Esophagus muscularis mucosa (tissue), 4 donors: ENCODE measurements around the gene PHACTR3. TPM values are rescaled to one million over a fixed set of nuclear protein-coding genes. Genes with fewer than 3 reads are reported as not detected.

ENCODE experiments used
- DNase-seq: peaks from one replicate; pipeline ENCODE4 v3.0.0-alpha.2; 2017; ENCODE audit errors: extremely low spot score
- H3K27ac ChIP-seq, 4 donors: fragments of 200-600 bp; sonication (generic); replicated peaks in 1 of 4; 1 replicate in 3 of 4; 2 replicates in 1 of 4; pipeline ENCODE4 v1.5.1; 2016 to 2019; ENCODE audit warnings: mild to moderate bottlenecking in 1 of 4
- H3K27me3 ChIP-seq, 4 donors: fragments of 200-600 bp; sonication (generic); one replicate each; pipeline versions ENCODE4 v1.5.1 to v1.6.0; 2016 to 2019
- H3K36me3 ChIP-seq, 4 donors: fragments of 200-600 bp; sonication (generic); one replicate each; pipeline ENCODE4 v1.5.1; 2016 to 2019
- H3K4me1 ChIP-seq, 4 donors: fragments of 200-600 bp; sonication (generic); one replicate each; pipeline ENCODE4 v1.5.1; 2016 to 2019
- H3K4me3 ChIP-seq, 4 donors: fragments of 200-600 bp; sonication (generic); 1 replicate in 2 of 4; 2 replicates in 2 of 4; pipeline ENCODE4 v1.5.1; 2016 to 2019; ENCODE audit warnings: mild to moderate bottlenecking in 4 of 4, moderate library complexity in 1 of 4
- H3K9me3 ChIP-seq, 4 donors: fragments of 200-600 bp; sonication (generic); 1 replicate in 3 of 4; 2 replicates in 1 of 4; pipeline ENCODE4 v1.5.1; 2016 to 2019
- CTCF ChIP-seq, 3 experiments: fragments of 200-600 bp in 2 of 3; fragments of 450-650 bp in 1 of 3; sonication (generic) in 2 of 3; IDR thresholded peaks; one replicate each; pipeline ENCODE4 v1.5.1; 2017 to 2019; ENCODE audit warnings: antibody characterized with exemption in 3 of 3, mild to moderate bottlenecking in 2 of 3, moderate library complexity in 1 of 3
- EP300 ChIP-seq: sonication (generic); formaldehyde crosslinking; IDR thresholded peaks from one replicate; pipeline ENCODE4 v1.6.1; 2017; ENCODE audit warnings: antibody characterized with exemption
- POLR2A ChIP-seq: fragments of 450-650 bp; IDR thresholded peaks from one replicate; pipeline ENCODE4 v1.6.1; 2017; ENCODE audit warnings: antibody characterized with exemption, moderate library complexity, mild to moderate bottlenecking, low read depth
- POLR2AphosphoS5 ChIP-seq, 2 donors: sonication (generic); formaldehyde crosslinking; IDR thresholded peaks; one replicate each; pipeline ENCODE4 v1.6.1; 2017; ENCODE audit warnings: antibody characterized with exemption in 2 of 2
- WGBS: methylation state at CpG from one replicate; pipeline ENCODE4 v1.1.5; 2018; 5-methylcytosine and 5-hydroxymethylcytosine counted together
- intact Hi-C: fragments of 100-400 bp; cut with DNase I; formaldehyde crosslinking; loops from one replicate; pipeline ENCODE4 v1.15.1; 2023
- total RNA-seq, 4 donors: library from RNA; depleted of rRNA; stranded (reverse); fragments of >200 nt; gene quantifications; one replicate each; pipeline versions ENCODE4 v1.1.0 to v1.2.1, GENCODE V29; 2016

Gene PHACTR3
- total RNA-seq, 4 donors from 2014 or later, result 0.17 to 0.86 (median 0.56) TPM

DNA sequence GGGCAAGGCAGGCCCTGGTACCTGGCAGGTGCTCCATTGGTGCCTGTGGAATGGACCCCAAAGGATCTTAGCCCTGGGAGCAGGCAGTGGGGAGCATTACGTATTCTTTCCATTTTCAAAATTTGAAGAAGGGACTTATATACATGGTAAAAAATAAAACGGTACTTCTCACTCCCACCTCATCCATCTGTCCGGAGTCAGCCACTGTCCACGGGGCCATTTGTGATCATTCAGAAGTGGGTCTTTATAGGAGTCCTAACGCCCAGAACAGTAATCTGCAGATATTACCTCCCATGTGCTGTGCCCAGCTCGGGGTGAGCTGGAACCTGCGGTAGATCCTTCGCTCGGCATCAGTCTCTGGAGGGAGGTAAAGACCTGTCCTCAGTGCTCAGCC lies 218.7 kb downstream of the PHACTR3 start:
- Histone ChIP-seq H3K4me3 (no peak overlapping the region), H3K4me1 (peaks cover 17 to 22% (median 19%) of the 10 kb centered on the region in 4 donors), H3K27ac (no peak overlapping the region), H3K9me3 (no peaks in the 10 kb centered on the region), H3K36me3 (no peaks in the 10 kb centered on the region), H3K27me3 (no peaks in the 10 kb centered on the region)
- WGBS, result 54% methylated on average over 9 of the region's 9 CpGs
- TF ChIP-seq CTCF (IDR thresholded peaks at IDR 0.05) (no peak), EP300 (no peak), POLR2AphosphoS5 (IDR thresholded peaks at IDR 0.05) (no peak), POLR2A (no peak)
- intact Hi-C loops, result no loop called here
- peak; percentile 72 for DNase-seq

GRCh38 chr20:59823491-59824259 lies 219.3 kb downstream of the PHACTR3 start:
- Histone ChIP-seq H3K9me3 (no peaks in the 10 kb centered on the region), H3K4me3 (no peak overlapping the region), H3K4me1 (peaks cover 17 to 22% (median 19%) of the 10 kb centered on the region in 4 donors), H3K36me3 (no peaks in the 10 kb centered on the region), H3K27me3 (no peaks in the 10 kb centered on the region), H3K27ac (no peak overlapping the region)
- TF ChIP-seq POLR2A, result no peak
- TF ChIP-seq POLR2AphosphoS5 (IDR thresholded peaks at IDR 0.05), result no peak
- TF ChIP-seq EP300, result no peak
- no peak for TF ChIP-seq CTCF (IDR thresholded peaks at IDR 0.05)
- WGBS, result 67% methylated on average over 7 of the region's 8 CpGs
- peak; percentile 79 for DNase-seq
- intact Hi-C loops, result no loop called here

DNA sequence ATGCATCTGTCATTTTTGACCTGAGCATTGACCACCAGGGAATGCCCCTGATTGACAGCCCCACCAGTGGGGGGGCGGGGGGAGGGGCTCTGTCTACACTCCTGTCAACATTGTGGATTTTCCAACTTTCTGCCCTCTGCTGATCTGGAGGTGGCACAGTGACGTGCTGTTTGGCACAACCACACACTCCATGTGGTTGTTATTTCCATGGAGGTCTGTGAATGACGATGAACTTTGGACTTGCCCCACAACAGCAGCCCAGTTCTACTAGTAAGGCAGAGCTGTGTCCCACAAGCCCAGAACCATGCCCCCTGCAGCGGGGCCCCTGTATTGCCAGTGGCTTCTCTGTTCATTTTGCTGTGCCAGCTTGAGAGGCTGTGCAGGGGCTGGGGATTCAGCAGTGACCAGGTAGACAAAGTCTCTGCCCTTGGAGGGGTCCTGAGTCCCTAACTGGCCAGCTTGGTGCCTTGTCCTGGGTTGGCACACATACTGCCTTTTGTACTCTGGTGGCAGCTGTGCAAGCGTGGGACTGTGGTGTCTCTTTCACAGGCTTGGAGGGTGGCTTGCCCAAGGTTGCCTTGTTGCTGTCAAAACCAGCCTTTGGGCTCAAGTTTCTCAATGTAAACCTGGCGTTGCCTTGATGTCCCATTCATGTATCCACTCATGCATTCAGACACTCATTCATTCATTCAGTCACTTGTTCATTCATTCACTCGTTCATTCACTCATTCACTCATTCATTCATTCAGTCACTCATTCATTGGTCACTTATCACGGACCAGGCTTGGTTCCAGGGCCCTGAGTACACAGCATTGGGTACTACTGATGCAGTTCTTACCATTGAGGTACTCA lies 220.6 kb downstream of the PHACTR3 start:
- peak; percentile 60 for DNase-seq
- intact Hi-C loops, result no loop called here
- H3K27me3 ChIP-seq, result no peaks in the 10 kb centered on the region

GRCh38 chr20:59825563-59825920 lies 221.2 kb downstream of the PHACTR3 start:
- WGBS, result 93% methylated on average over 4 of the region's 4 CpGs
- DNase-seq, result no peak
- TF ChIP-seq CTCF (IDR thresholded peaks at IDR 0.05), result no peak
- TF ChIP-seq POLR2AphosphoS5 (IDR thresholded peaks at IDR 0.05), result no peak
- no peak for TF ChIP-seq EP300
- no peak for TF ChIP-seq POLR2A
- no peaks in the 10 kb centered on the region for H3K27me3 ChIP-seq
- no peaks in the 10 kb centered on the region for H3K36me3 ChIP-seq
- no peaks in the 10 kb centered on the region for H3K9me3 ChIP-seq
- no peak overlapping the region for H3K27ac ChIP-seq
- peaks cover 11 to 17% (median 15%) of the 10 kb centered on the region in 4 donors for H3K4me1 ChIP-seq
- intact Hi-C loops, result no loop called here
- no peak overlapping the region for H3K4me3 ChIP-seq

More for the DNA sequence above, 220.6 kb downstream of the PHACTR3 start:
- Histone ChIP-seq H3K36me3 (no peaks in the 10 kb centered on the region), H3K4me1 (peaks cover 15 to 22% (median 18%) of the 10 kb centered on the region in 4 donors), H3K4me3 (no peak overlapping the region), H3K27ac (no peak overlapping the region), H3K9me3 (no peaks in the 10 kb centered on the region)
- TF ChIP-seq CTCF (IDR thresholded peaks at IDR 0.05), result no peak
- TF ChIP-seq POLR2AphosphoS5 (IDR thresholded peaks at IDR 0.05), result no peak
- TF ChIP-seq EP300, result no peak
- TF ChIP-seq POLR2A, result no peak
- WGBS, result 81% methylated on average over 7 of the region's 8 CpGs
